Measurements from ENCODE around the gene LTC4S.
"Not testable (repeated sequence)": the region's sequence is repeated elsewhere in the genome, so short reads cannot be mapped to it uniquely, and the experiment has no call there.

Gene LTC4S

GRCh38 chr5:179829732-179830435, 36.1 kb downstream of the LTC4S start:
- no peak for DNase-seq

- no peak for DNase-seq
Measured at GRCh38 chr5:179830818-179831468, 37.2 kb downstream of the LTC4S start.

GRCh38 chr5:179832039-179832745, 38.4 kb downstream of the LTC4S start:
- DNase-seq, result no peak

- DNase-seq, result no peak
Measured at GRCh38 chr5:179833056-179833708, 39.4 kb downstream of the LTC4S start.

- DNase-seq, result no peak
Measured at GRCh38 chr5:179833709-179834070, 39.9 kb downstream of the LTC4S start.

GRCh38 chr5:179834120-179834519, 40.3 kb downstream of the LTC4S start:
- DNase-seq, result no peak

- not testable (repeated sequence) for DNase-seq
Measured at GRCh38 chr5:179834871-179835270, 41.1 kb downstream of the LTC4S start.

GRCh38 chr5:179836225-179837019, 42.6 kb downstream of the LTC4S start:
- DNase-seq, result peak; percentile 58

- DNase-seq, result no peak
Measured at GRCh38 chr5:179837076-179838011, 43.6 kb downstream of the LTC4S start.

- no peak for DNase-seq
Measured at GRCh38 chr5:179839328-179840256, 45.8 kb downstream of the LTC4S start.

GRCh38 chr5:179840321-179840720, 46.5 kb downstream of the LTC4S start:
- DNase-seq, result no peak

- no peak for DNase-seq
Measured at GRCh38 chr5:179840766-179841165, 47.0 kb downstream of the LTC4S start.

- no peak for DNase-seq
Measured at GRCh38 chr5:179841621-179842020, 47.8 kb downstream of the LTC4S start.
